HG02588 (cell line): ENCODE measurements around the gene GDF15.
"Not testable (repeated sequence)": the region's sequence is repeated elsewhere in the genome, so short reads cannot be mapped to it uniquely, and the experiment has no call there.

Experiments used
- ATAC-seq: cut with Tn5 transposase; IDR thresholded peaks from one replicate; pipeline ENCODE4 v1.9.1; 2021; ENCODE audit warnings: mild to moderate bottlenecking, moderate library complexity; ENCODE audit not compliant: unreplicated experiment

Gene GDF15

DNA sequence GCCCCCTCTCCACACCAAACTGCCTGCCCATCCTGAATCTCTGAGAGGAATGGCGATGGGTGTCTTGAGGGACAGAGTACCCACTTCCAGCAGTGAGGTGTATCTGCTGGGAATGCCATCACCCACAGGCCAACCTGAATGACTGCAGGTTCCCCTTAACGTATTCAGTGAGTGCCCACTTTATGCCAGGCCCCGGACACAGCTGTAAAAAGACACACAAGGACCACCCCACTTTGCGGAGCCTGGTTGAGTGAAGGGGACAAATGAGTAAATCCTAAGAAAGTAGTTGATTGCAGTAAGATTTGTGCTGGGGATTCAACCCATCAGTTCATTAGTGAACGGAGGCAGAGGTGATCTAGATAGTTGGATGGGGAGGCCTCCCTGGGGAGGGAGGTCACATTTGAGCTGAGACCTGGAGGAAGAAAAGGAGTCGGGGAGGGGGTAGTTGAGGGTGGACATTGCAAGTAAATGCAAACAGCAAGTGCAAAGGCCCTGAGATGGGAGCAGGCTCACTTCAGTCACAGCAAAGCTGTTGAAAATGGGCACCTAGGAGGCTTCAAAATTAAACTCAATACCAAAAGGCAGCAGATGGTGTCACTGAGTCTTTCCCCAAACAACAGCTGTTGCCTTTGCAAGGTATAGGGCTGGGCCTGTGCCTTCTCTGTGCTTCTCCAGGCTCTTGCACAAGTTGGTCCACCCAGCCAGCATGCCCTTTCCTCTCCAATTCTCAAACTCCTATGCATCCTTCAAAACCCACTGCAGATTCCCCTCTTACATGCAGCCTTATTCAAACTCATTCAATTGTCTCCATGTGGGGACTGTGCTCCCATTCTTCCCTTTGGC is 4.3 kb downstream of the GDF15 start:
- no peak for ATAC-seq

DNA sequence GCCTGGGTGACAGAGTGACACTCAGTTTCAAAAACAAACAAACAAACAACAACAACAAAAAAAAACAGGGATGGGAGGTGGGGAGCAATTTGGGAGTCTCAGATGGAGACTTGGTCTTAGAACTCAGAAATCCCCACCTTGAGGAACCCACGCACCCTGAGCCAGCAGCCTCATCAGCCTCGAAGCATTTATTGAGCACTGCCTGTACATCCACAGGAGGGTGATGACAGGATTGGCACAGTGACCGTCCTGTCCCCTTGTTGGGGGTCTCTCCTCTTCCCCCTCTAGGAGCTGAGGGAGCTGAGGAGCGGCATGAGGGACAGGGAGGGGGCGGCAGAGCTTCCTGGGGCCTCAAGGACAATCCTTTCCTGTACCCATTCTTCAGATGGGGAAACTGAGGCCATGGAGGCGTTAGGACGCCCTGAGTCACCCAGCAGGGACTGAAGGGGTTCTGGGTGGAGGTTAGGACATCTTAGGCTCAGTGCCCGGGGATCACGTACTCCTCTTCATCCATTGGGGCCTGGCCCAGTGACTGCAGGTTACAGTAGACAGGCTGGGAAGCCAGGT is 5.6 kb downstream of the GDF15 start:
- no peak for ATAC-seq

- ATAC-seq = no peak
Observed at GRCh38 chr19:18392417-18392816, 6.5 kb downstream of the GDF15 start.

- no peak for ATAC-seq
Observed at GRCh38 chr19:18392926-18393325, 7.0 kb downstream of the GDF15 start.

DNA sequence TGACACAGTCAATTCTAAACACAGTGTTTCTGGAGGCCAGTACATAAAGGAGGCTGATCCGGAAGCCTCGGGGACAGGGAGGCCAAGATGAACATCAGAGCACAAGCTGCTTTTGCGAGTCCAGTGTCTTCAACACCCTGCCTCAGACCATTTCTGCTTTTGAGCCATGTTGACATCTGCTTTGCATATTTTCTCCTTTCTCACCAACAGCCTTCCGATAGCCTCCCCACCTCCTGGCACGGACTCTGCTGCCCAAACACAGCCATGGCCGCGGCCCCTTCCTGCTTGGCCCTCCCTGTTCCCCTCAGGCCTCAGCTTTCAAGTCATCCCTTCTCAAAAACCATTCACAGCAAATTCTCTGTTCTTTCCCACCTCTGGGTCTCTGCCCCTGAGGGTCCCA is 7.9 kb downstream of the GDF15 start:
- ATAC-seq = no peak

DNA sequence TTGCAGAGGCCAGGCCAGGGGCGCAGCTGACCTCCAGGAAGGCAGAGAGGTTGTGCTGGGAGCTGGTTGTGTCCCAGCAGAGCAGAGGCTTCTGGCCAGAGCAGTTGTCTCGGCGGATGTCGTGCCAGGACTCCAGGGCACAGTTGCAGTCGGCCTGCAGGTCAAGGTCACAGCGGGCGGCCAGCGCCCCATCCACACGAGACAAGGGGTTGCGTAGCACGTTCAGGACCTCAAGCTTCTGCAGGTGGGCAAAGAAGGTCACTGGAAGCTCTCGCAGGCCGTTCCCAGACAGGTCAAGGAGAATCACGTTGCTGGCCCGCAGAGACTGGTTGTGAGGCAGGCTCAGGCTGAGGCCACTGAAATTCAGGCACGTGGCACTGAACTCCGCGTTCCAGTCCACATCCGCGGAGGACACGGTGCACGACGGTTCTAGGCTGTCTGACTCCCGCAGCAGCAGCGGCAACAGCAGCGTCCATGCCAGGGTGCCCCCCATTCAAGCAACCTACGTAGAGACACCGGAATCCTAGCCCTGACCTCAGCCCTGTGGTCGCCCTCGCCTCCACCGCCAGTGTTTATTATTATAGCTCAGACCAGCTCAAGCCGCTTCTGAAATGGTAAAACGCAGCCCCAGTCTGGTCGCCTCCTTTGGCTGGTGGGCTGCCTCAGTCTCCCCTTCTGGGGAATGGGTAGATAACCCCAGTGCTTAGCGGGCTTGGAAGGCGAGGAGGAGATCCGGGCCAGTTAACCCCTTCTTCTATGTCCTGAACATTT is 10.7 kb downstream of the GDF15 start:
- ATAC-seq = no peak

DNA sequence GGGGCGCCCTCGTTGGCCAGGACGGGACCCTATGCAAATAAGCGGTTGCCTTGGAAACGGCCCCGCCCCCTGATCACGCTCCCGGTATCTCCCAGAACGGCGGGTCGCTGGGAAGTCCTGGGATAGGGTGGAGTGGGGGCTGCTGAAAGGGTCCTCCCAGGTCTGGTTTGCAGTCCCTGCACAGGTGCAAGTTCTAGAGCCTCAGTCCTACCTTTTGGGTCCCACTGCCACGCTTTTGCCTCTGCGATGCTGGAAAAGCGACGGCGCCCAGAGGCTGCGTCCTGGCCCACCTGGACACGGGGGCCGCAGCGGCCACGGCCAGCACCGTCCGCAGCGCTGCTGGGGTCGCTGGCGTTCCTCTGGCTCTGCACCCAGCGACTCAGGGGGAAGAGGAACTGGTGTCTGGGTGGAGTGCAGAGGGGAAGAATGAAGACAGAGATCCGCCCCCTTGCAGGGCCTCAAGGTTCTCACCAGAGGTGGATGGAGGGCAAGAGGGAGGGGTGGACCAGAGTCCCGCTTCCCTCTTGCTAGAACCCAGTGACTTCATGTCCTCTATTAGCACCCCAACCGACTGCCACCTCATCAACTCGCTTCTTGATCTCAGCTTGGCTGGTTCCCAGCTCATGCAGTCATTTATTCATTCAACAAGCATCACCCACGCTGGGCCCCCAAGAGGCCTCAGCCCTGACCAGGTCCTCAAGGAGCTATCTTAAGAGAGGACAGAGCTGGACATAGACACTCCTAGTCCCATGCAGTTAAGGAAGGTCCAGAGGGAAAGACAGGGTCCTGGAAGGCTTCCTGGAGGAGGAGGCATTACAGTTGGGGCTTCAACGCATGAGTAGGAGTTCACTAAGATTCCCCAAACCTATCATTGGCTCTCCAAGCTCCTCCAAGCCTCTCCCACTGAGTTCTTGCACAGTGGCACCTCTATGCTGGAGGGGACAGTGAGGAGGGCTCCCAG is 11.6 kb downstream of the GDF15 start, which contains the start of gene LRRC25:
LRRC25 (minus strand) TSS at position 381 of the 961 bp plus-strand sequence. CDS start 659 bp downstream, outside the sequence.
- ATAC-seq = no peak

GRCh38 chr19:18399008-18399407 is 13.1 kb downstream of the GDF15 start:
- ATAC-seq = no peak

DNA sequence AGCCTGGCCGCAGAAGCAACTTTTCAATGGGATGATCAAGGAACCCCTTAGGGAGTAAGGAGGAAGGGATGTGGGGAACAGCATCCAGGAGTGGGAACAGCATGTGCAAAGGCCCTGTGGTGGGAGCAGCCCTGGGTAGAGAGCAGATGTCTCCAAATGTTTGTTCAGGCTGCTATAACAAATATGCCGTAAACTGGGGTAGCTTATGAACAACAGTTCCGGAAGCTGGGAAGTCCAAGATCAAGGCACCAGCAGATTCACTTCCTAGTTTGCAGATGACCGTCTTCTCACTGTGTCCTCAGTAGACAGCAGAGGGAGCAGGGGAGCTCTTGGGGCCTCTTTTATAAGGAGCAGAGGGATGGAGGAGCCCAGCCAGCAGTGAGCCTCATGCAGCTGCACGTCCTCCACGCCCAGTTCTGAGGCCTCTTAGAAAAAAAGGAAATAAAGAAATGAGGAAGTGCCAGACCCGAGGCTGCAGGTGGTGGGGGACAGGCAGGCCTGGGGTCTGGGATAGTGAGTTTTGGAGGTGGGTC is 15.7 kb downstream of the GDF15 start:
- ATAC-seq = no peak

- not testable (repeated sequence) for ATAC-seq
Observed at GRCh38 chr19:18402455-18403248, 16.7 kb downstream of the GDF15 start.

DNA sequence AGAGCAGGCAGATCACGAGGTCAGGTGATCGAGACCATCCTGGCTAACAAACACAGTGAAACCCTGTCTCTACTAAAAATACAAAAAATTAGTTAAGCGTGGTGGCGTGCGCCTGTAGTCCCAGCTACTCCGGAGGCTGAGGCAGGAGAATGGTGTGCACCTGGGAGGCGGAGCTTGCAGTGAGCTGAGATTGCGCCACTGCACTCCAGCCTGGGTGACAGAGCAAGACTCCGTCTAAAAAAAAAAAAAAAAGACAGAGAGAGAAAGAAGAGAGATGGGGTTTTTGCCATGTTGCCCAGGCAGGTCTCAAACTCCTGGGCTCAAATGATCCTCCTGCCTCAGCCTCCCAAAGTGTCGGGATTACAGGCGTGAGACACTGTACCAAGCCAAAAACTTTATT is 19.8 kb downstream of the GDF15 start:
- not testable (repeated sequence) for ATAC-seq

- ATAC-seq = no peak
Observed at GRCh38 chr19:18406749-18407148, 20.8 kb downstream of the GDF15 start.

GRCh38 chr19:18408053-18408476 is 22.1 kb downstream of the GDF15 start:
- ATAC-seq = no peak

DNA sequence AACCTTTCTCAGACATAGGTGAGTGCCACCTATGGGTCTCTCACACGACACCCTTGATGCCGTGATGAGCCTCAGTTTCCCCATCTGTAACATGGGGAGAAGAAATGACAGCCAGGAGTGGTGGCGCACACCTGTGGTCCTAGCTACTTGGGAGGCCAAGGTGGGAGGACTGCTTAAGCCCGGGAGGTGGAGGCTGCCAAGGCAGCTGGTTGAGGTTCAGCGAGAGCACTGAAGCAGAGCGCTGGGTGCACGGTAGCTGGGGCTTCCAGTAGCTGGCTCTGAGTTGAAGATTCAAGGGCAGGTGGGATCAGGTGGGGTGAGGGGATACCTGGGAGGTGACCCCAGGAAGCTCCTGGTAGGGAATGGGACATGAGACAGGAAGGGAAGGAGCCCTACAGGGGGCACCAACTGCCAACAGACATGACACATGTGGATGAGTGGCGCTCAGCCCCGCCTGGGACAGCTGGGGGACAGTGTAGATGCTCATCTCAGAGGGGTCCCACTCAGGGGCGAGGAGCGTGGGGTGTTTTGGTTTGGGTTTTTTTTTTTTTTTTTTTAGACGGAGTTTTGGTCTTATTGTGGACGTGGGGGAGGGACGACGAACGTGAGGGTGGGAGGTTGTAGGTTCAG is 26.8 kb downstream of the GDF15 start:
- ATAC-seq = no peak

DNA sequence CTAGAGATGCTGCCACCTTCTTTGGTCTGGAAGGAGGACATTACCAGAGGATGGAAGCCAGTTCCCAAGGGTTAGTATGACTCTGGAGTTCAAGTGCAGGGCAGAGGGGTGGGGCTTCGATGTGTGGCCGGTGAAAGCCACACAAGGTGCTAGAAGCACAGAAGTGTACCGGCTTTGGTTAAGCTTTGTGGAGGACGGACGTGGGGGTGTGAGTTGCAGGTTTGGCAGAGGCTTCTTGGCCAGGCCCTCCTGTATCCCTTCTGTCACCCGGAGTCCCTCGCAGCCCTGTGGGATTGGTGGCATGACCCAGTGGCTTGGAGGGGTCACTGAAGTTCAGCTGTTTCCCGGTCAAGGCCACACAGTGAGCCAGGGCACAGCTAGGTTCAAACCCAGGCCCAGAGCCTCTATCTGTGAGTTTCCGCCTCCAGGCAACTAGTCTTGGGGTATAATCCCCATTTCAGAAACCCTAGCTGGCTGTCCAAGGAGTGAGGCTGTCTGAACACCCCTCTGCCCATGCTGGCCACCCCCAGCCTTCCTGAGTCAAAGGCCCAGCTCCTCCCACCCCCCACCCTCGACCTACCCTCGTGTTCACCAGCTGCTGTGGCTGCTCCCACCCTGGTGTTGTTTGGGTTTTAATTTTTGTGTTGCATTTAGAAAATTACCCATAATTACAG is 28.7 kb downstream of the GDF15 start:
- ATAC-seq = no peak

- no peak for ATAC-seq
Observed at GRCh38 chr19:18415178-18415867, 29.4 kb downstream of the GDF15 start.

- ATAC-seq = no peak
Observed at GRCh38 chr19:18416778-18417249, 30.9 kb downstream of the GDF15 start.
